ENCODE data around the gene RHOG. TPM values are rescaled to one million over a fixed set of nuclear protein-coding genes. Genes with fewer than 3 reads are reported as not detected.

RHOG gene
- total and polyA plus RNA-seq, 2 donors (not counting 1 experiment from before 2014, with no cell fraction given): 10.9 to 53.1 TPM

DNA sequence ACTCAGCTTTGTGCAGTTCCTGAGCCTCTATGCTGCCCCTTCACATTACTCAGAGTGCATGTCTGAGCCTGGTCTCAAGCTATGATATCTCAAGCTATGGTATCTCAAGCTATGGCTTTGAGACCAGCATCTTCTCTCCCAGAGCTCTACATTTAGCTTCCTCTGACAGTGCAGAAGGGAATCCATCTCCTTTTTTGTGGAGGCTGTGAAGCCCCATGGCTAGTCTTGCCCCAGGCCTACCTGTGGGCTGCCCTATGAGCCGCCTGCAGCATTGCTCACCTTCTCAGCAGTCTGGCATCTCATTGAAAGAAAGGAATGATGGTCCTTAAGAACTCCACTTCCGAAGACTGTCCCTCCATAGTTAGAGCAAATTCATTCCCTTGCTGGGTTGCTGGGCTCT is 19.8 kb downstream of the RHOG start:
- DNase-seq (ENCODE audit: low read depth in 2 of 2): no peak
- H3K79me2 ChIP-seq (ENCODE audit: control insufficient read depth, insufficient read depth, low read length): no peaks in the 10 kb centered on the region

DNA sequence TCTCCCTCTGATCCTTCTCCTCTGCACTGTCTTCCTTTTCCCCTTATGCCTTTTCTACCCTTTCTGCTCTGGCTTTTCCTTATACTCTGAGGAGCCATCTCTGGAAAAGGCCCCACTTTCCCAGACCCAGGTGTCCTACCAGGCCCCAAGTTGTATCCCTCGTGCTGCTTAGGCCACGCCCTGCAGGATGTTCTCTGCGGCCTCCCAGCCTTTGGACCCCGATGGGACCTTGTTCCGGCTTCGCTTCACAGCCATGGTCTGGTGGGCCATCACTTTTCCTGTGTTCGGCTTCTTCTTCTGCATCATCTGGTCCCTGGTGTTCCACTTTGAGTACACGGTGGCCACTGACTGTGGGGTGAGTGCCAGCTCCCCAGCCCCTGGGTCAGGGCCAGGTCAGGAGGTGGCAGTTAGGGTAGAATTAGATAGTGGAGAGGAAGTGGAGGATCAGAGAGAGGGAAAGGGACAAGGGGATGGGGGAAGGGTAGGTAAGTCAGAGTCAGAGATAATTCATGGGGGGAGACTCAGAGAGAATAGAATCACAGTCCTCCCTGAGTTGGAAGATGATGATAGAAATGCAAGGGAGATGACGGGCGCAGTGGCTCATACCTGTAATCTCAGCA is 23.5 kb downstream of the RHOG start:
- no peak overlapping the region for H2AFZ ChIP-seq (ENCODE audit: low read length)
- no peaks in the 10 kb centered on the region for H3K79me2 ChIP-seq (ENCODE audit: control insufficient read depth, insufficient read depth, low read length)
- no peaks in the 10 kb centered on the region for H3K36me3 ChIP-seq (ENCODE audit: control insufficient read depth, insufficient read depth, low read length)
- no peak for DNase-seq (ENCODE audit: low read depth in 2 of 2)
- H3K9ac ChIP-seq (ENCODE audit: insufficient read depth, low read length): no peak overlapping the region
- H3K4me2 ChIP-seq (ENCODE audit: extremely low read depth, insufficient read depth, low read length): no peak overlapping the region
- H4K20me1 ChIP-seq (ENCODE audit: control insufficient read depth, extremely low read depth, insufficient read depth, low read length): no peaks in the 10 kb centered on the region
- no peak overlapping the region for H3K27ac ChIP-seq (ENCODE audit: insufficient read depth, low read length)
- H3K9me3 ChIP-seq (ENCODE audit: control insufficient read depth, insufficient read depth, low read depth, low read length): no peaks in the 10 kb centered on the region
- H3K27me3 ChIP-seq (ENCODE audit: control insufficient read depth, insufficient read depth, low read length): no peaks in the 10 kb centered on the region
- TF ChIP-seq, protein P1, sequence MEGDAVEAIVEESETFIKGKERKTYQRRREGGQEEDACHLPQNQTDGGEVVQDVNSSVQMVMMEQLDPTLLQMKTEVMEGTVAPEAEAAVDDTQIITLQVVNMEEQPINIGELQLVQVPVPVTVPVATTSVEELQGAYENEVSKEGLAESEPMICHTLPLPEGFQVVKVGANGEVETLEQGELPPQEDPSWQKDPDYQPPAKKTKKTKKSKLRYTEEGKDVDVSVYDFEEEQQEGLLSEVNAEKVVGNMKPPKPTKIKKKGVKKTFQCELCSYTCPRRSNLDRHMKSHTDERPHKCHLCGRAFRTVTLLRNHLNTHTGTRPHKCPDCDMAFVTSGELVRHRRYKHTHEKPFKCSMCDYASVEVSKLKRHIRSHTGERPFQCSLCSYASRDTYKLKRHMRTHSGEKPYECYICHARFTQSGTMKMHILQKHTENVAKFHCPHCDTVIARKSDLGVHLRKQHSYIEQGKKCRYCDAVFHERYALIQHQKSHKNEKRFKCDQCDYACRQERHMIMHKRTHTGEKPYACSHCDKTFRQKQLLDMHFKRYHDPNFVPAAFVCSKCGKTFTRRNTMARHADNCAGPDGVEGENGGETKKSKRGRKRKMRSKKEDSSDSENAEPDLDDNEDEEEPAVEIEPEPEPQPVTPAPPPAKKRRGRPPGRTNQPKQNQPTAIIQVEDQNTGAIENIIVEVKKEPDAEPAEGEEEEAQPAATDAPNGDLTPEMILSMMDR (conservative IDR thresholded peaks at IDR 0.05 in 1 of 2, IDR thresholded peaks at IDR 0.05 in 1 of 2; ENCODE audit: low read depth in 1 of 2, low read length in 2 of 2): no peak
- no peak for TF ChIP-seq EZH2 (IDR thresholded peaks at IDR 0.05; ENCODE audit: low read length, missing control alignments)
- no peaks in the 10 kb centered on the region for H3K4me1 ChIP-seq (ENCODE audit: control insufficient read depth, extremely low read depth, insufficient read depth, low read length)
- no peak overlapping the region for H3K4me3 ChIP-seq (replicated peaks in 1 of 4; ENCODE audit: control extremely low read depth in 1 of 4, insufficient read depth in 1 of 4, low read depth in 3 of 4, low read length in 4 of 4)

More for the DNA sequence above, 19.8 kb downstream of the RHOG start:
- H3K4me3 ChIP-seq (replicated peaks in 1 of 4; ENCODE audit: control extremely low read depth in 1 of 4, insufficient read depth in 1 of 4, low read depth in 3 of 4, low read length in 4 of 4): no peak overlapping the region
- H4K20me1 ChIP-seq (ENCODE audit: control insufficient read depth, extremely low read depth, insufficient read depth, low read length): no peaks in the 10 kb centered on the region
- H2AFZ ChIP-seq (ENCODE audit: low read length): no peak overlapping the region
- H3K9ac ChIP-seq (ENCODE audit: insufficient read depth, low read length): no peak overlapping the region
- H3K9me3 ChIP-seq (ENCODE audit: control insufficient read depth, insufficient read depth, low read depth, low read length): no peaks in the 10 kb centered on the region
- H3K27ac ChIP-seq (ENCODE audit: insufficient read depth, low read length): no peak overlapping the region
- H3K4me2 ChIP-seq (ENCODE audit: extremely low read depth, insufficient read depth, low read length): no peak overlapping the region
- TF ChIP-seq EZH2 (IDR thresholded peaks at IDR 0.05; ENCODE audit: low read length, missing control alignments): no peak
- TF ChIP-seq, protein P1 (conservative IDR thresholded peaks at IDR 0.05 in 1 of 2, IDR thresholded peaks at IDR 0.05 in 1 of 2; ENCODE audit: low read depth in 1 of 2, low read length in 2 of 2): no peak
- no peaks in the 10 kb centered on the region for H3K27me3 ChIP-seq (ENCODE audit: control insufficient read depth, insufficient read depth, low read length)
- H3K4me1 ChIP-seq (ENCODE audit: control insufficient read depth, extremely low read depth, insufficient read depth, low read length): no peaks in the 10 kb centered on the region
- no peaks in the 10 kb centered on the region for H3K36me3 ChIP-seq (ENCODE audit: control insufficient read depth, insufficient read depth, low read length)

DNA sequence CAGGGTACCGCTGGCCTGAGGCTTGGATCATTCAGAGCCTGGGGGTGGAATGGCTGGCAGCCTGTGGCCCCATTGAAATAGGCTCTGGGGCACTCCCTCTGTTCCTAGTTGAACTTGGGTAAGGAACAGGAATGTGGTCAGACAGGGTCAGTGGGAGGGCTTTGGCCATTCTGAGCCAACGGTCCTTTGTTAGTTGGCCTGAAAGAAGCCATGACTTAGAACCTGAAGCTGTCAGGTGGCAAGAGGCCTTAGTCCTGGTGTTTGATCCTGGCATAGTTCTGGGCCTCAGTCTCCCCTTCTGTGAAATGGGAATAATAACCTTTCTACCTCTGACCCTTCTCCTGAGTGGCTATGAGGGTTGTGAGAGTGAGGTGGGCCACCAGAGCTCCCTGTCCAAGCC is 24.1 kb downstream of the RHOG start:
- Histone ChIP-seq H4K20me1 (ENCODE audit: control insufficient read depth, extremely low read depth, insufficient read depth, low read length) (no peaks in the 10 kb centered on the region), H3K4me3 (replicated peaks in 1 of 4; ENCODE audit: control extremely low read depth in 1 of 4, insufficient read depth in 1 of 4, low read depth in 3 of 4, low read length in 4 of 4) (no peak overlapping the region), H3K4me2 (ENCODE audit: extremely low read depth, insufficient read depth, low read length) (no peak overlapping the region), H3K27me3 (ENCODE audit: control insufficient read depth, insufficient read depth, low read length) (no peaks in the 10 kb centered on the region), H3K27ac (ENCODE audit: insufficient read depth, low read length) (no peak overlapping the region), H2AFZ (ENCODE audit: low read length) (no peak overlapping the region), H3K9me3 (ENCODE audit: control insufficient read depth, insufficient read depth, low read depth, low read length) (no peaks in the 10 kb centered on the region), H3K79me2 (ENCODE audit: control insufficient read depth, insufficient read depth, low read length) (no peaks in the 10 kb centered on the region), H3K9ac (ENCODE audit: insufficient read depth, low read length) (no peak overlapping the region), H3K4me1 (ENCODE audit: control insufficient read depth, extremely low read depth, insufficient read depth, low read length) (no peaks in the 10 kb centered on the region), H3K36me3 (ENCODE audit: control insufficient read depth, insufficient read depth, low read length) (no peaks in the 10 kb centered on the region)
- TF ChIP-seq, protein P1 (conservative IDR thresholded peaks at IDR 0.05 in 1 of 2, IDR thresholded peaks at IDR 0.05 in 1 of 2; ENCODE audit: low read depth in 1 of 2, low read length in 2 of 2): no peak
- no peak for TF ChIP-seq EZH2 (IDR thresholded peaks at IDR 0.05; ENCODE audit: low read length, missing control alignments)
- DNase-seq (ENCODE audit: low read depth in 2 of 2): no peak

Data from fibroblast of lung (primary cell).